Loucy (cell line): ENCODE results near the gene PLEKHA4.

Source experiments
- H2AFZ ChIP-seq: fragments of 200-600 bp; sonication (generic); 2 replicates; pipeline ENCODE4 v1.6.0; 2016; ENCODE audit warnings: antibody characterized with exemption, mild to moderate bottlenecking, low read length, moderate library complexity
- H3F3A ChIP-seq: fragments of 200-600 bp; 2 replicates; pipeline ENCODE4 v1.6.0; 2016; ENCODE audit warnings: antibody characterized with exemption, low read depth, mild to moderate bottlenecking
- H3K27me3 ChIP-seq: fragments of 200-600 bp; sonication (generic); 2 replicates; pipeline ENCODE4 v1.6.1; 2014; ENCODE audit warnings: low read length, mild to moderate bottlenecking; ENCODE audit not compliant: insufficient read depth, poor library complexity, severe bottlenecking
- H3K36me3 ChIP-seq: fragments of 200-600 bp; sonication (generic); 2 replicates; pipeline ENCODE4 v1.6.1; 2016; ENCODE audit warnings: low read length; ENCODE audit not compliant: insufficient read depth
- H3K4me1 ChIP-seq: fragments of 200-600 bp; sonication (generic); 2 replicates; pipeline ENCODE4 v1.5.1; 2014; ENCODE audit warnings: low read length, mild to moderate bottlenecking; ENCODE audit not compliant: insufficient read depth, poor library complexity, severe bottlenecking
- H3K4me2 ChIP-seq: fragments of 200-600 bp; sonication (generic); 2 replicates; pipeline ENCODE4 v1.6.0; 2014; ENCODE audit warnings: antibody characterized with exemption, low read length, low read depth, mild to moderate bottlenecking; ENCODE audit not compliant: poor library complexity, severe bottlenecking
- H3K4me3 ChIP-seq: fragments of 200-600 bp; sonication (generic); 2 replicates; pipeline ENCODE4 v1.5.1; 2014; ENCODE audit warnings: low read length, mild to moderate bottlenecking, mixed read lengths; ENCODE audit not compliant: poor library complexity, severe bottlenecking
- H3K79me2 ChIP-seq: fragments of 200-600 bp; sonication (generic); 2 replicates; pipeline ENCODE4 v1.6.1; 2014; ENCODE audit warnings: low read length; ENCODE audit not compliant: insufficient read depth
- H3K9ac ChIP-seq: fragments of 200-600 bp; sonication (generic); 2 replicates; pipeline ENCODE4 v1.6.0; 2014; ENCODE audit warnings: mild to moderate bottlenecking, low read depth, low read length, moderate library complexity; ENCODE audit not compliant: poor library complexity, severe bottlenecking
- H3K9me2 ChIP-seq: fragments of 200-600 bp; sonication (generic); replicated peaks from 2 replicates; pipeline ENCODE4 v1.6.1; 2016; ENCODE audit warnings: low read depth, low read length, mixed read lengths
- H3K9me3 ChIP-seq: fragments of 200-600 bp; sonication (generic); 2 replicates; pipeline ENCODE4 v1.6.1; 2014; ENCODE audit warnings: mild to moderate bottlenecking, antibody characterized with exemption, low read length, low read depth; ENCODE audit not compliant: insufficient read depth
- H4K20me1 ChIP-seq: fragments of 200-600 bp; sonication (generic); 2 replicates; pipeline ENCODE4 v1.6.0; 2014; ENCODE audit warnings: antibody characterized with exemption, low read length, mild to moderate bottlenecking; ENCODE audit not compliant: insufficient read depth, poor library complexity, severe bottlenecking
- EZH2phosphoT487 ChIP-seq: fragments of 200-600 bp; IDR thresholded peaks from 2 replicates; pipeline ENCODE4 v1.6.1; 2018; ENCODE audit warnings: antibody characterized with exemption, mild to moderate bottlenecking, moderate library complexity, borderline replicate concordance
- TF ChIP-seq, protein P1 (sequence below): fragments of 200-600 bp; sonication (generic); conservative IDR thresholded peaks from 2 replicates; pipeline ENCODE4 v1.5.1; 2014; ENCODE audit warnings: mild to moderate bottlenecking, antibody characterized with exemption, low read length

The PLEKHA4 gene

DNA sequence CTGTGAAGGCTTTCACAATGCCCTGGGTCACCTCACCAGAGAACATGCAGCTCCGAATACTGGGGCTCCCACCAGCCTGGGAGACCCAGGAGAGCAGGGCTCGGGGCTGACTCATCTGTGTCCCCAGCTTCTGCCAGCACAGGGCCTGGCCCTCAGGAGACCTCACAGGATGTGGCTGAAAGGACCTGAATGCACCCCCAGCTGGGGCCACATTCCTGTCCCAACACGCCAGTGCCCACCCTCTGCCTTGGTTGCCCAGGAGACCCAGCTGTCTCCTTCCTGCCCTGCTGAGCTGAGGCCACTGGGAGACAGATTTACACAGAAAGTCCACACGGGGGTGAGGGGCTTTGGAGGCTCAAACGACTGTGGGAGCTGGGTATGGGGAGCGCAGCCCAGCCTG, 69.5 kb downstream of the PLEKHA4 start:
- Histone ChIP-seq H3K27me3 (no peaks in the 10 kb centered on the region), H3K36me3 (no peaks in the 10 kb centered on the region), H3K4me3 (peak overlapping the region; percentile 6), H3K9ac (peak overlapping the region; percentile 56), H2AFZ (no peak overlapping the region), H3F3A (no peaks in the 10 kb centered on the region), H3K9me2 (no peaks in the 10 kb centered on the region), H3K4me1 (peaks cover 9% of the 10 kb centered on the region), H3K79me2 (no peaks in the 10 kb centered on the region), H3K9me3 (no peaks in the 10 kb centered on the region), H3K4me2 (peak overlapping the region; percentile 55), H4K20me1 (no peaks in the 10 kb centered on the region)
- TF ChIP-seq, protein P1, sequence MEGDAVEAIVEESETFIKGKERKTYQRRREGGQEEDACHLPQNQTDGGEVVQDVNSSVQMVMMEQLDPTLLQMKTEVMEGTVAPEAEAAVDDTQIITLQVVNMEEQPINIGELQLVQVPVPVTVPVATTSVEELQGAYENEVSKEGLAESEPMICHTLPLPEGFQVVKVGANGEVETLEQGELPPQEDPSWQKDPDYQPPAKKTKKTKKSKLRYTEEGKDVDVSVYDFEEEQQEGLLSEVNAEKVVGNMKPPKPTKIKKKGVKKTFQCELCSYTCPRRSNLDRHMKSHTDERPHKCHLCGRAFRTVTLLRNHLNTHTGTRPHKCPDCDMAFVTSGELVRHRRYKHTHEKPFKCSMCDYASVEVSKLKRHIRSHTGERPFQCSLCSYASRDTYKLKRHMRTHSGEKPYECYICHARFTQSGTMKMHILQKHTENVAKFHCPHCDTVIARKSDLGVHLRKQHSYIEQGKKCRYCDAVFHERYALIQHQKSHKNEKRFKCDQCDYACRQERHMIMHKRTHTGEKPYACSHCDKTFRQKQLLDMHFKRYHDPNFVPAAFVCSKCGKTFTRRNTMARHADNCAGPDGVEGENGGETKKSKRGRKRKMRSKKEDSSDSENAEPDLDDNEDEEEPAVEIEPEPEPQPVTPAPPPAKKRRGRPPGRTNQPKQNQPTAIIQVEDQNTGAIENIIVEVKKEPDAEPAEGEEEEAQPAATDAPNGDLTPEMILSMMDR = no peak
- no peak for TF ChIP-seq EZH2phosphoT487

DNA sequence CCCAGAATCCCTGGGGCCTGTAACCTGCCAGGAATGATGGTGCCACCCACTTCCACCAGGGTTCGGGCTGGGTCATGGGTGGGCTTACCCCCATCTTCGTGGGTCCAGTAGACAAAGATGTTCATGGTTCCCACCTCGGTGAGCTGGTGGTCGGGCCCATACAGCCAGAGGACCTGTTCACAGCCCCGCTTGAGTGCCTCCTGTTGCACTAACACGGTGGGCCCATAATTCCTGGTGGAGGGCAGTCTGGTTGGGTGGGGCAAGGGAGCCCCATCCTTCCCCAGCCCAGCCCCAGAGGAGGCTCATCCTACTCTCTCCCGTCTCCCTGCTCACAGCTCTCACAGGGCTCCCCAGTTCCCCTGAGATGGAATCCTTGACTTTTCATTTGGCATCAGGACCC, 71.3 kb downstream of the PLEKHA4 start:
- Histone ChIP-seq H4K20me1 (no peaks in the 10 kb centered on the region), H2AFZ (no peak overlapping the region), H3K9ac (no peak overlapping the region), H3K9me3 (no peaks in the 10 kb centered on the region), H3K4me2 (no peak overlapping the region), H3K9me2 (no peaks in the 10 kb centered on the region), H3F3A (no peaks in the 10 kb centered on the region), H3K4me1 (peaks cover 9% of the 10 kb centered on the region), H3K4me3 (no peak overlapping the region), H3K27me3 (no peaks in the 10 kb centered on the region), H3K36me3 (no peaks in the 10 kb centered on the region), H3K79me2 (no peaks in the 10 kb centered on the region)
- TF ChIP-seq, protein P1 = no peak
- no peak for TF ChIP-seq EZH2phosphoT487

DNA sequence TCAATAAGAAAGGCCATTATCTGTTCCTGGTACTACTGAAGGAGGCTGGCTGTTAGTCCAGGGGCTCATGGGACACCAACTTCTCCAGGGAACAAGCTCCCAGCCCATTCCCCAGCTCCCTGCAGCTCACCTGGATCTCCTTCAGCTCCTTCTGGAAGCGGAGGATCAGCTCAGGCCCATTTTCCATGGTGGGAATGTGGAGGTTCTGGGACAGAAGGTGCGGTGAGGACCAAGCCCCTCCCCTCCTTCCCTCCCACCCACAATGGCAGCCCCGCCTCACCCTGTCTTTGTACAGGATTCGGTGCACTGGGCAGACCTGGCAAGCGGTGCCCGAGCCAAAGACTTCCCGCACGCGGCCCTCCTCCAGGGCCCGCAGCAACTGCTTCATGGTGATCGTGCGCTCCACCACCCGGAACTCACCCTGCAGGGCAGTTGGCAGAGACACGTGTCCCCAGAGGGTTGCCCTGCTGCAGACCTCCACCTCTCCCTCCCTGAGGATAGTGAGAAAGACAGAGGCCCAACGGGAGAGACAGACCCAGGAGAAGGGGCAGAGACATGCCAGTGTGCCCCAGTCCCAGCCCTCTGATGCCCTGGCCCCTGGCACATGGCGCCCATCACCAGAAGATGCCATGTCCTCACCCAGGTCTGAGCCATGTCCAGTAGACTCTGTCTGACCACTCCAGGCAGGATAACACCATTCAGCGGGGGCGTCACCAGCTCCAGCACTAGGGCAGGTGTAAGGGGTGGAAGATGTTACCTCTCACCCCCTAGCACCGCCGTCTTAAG, 71.9 kb downstream of the PLEKHA4 start:
- no peak overlapping the region for H3K4me3 ChIP-seq
- H3K9me3 ChIP-seq = no peaks in the 10 kb centered on the region
- H3K4me1 ChIP-seq = peaks cover 9% of the 10 kb centered on the region
- H3F3A ChIP-seq = no peaks in the 10 kb centered on the region
- H4K20me1 ChIP-seq = no peaks in the 10 kb centered on the region
- no peaks in the 10 kb centered on the region for H3K79me2 ChIP-seq
- no peaks in the 10 kb centered on the region for H3K36me3 ChIP-seq
- no peak overlapping the region for H2AFZ ChIP-seq
- TF ChIP-seq EZH2phosphoT487 = no peak
- TF ChIP-seq, protein P1 = no peak
- H3K4me2 ChIP-seq = no peak overlapping the region
- no peaks in the 10 kb centered on the region for H3K9me2 ChIP-seq
- H3K27me3 ChIP-seq = no peaks in the 10 kb centered on the region
- H3K9ac ChIP-seq = no peak overlapping the region
